ENCODE results near the gene CAPZA1.

DNA sequence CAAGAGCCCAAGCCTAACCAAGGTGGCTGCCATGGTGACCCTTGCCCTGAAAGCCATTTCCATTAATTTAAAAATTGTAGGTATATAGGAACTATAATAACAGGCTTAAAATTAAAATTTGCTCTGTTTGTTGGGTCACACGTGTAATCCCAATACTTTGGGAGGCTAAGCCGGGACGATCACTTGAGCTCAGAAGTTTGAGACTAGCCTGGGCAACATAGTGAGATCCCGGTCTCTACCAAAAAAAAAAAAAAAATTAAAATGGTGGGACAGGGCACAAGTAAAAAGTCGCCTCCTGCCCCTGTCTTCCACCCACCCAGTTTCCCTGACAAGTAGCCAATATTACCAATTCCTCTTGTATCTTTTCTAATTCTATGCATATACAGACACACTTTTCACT lies 6.6 kb downstream of the CAPZA1 start:
- TF ChIP-seq, protein P1, sequence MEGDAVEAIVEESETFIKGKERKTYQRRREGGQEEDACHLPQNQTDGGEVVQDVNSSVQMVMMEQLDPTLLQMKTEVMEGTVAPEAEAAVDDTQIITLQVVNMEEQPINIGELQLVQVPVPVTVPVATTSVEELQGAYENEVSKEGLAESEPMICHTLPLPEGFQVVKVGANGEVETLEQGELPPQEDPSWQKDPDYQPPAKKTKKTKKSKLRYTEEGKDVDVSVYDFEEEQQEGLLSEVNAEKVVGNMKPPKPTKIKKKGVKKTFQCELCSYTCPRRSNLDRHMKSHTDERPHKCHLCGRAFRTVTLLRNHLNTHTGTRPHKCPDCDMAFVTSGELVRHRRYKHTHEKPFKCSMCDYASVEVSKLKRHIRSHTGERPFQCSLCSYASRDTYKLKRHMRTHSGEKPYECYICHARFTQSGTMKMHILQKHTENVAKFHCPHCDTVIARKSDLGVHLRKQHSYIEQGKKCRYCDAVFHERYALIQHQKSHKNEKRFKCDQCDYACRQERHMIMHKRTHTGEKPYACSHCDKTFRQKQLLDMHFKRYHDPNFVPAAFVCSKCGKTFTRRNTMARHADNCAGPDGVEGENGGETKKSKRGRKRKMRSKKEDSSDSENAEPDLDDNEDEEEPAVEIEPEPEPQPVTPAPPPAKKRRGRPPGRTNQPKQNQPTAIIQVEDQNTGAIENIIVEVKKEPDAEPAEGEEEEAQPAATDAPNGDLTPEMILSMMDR (IDR thresholded peaks at IDR 0.05; ENCODE audit: poor library complexity): no peak
- TF ChIP-seq EZH2 (IDR thresholded peaks at IDR 0.05; ENCODE audit: borderline replicate concordance) (no peak), EZH2phosphoT487 (IDR thresholded peaks at IDR 0.05; ENCODE audit: low read depth, severe bottlenecking, unreplicated experiment) (no peak)

All from hepatocyte (in vitro differentiated cells).